ENCODE data around the gene CAMTA1. TPM values are rescaled to one million over a fixed set of nuclear protein-coding genes. Genes with fewer than 3 reads are reported as not detected.
A peak's percentile ranks its signal among the peaks of the same experiment; 100 is the strongest.

The CAMTA1 gene
- total RNA-seq, 1 donor from 2014 or later: 63.8 TPM

DNA sequence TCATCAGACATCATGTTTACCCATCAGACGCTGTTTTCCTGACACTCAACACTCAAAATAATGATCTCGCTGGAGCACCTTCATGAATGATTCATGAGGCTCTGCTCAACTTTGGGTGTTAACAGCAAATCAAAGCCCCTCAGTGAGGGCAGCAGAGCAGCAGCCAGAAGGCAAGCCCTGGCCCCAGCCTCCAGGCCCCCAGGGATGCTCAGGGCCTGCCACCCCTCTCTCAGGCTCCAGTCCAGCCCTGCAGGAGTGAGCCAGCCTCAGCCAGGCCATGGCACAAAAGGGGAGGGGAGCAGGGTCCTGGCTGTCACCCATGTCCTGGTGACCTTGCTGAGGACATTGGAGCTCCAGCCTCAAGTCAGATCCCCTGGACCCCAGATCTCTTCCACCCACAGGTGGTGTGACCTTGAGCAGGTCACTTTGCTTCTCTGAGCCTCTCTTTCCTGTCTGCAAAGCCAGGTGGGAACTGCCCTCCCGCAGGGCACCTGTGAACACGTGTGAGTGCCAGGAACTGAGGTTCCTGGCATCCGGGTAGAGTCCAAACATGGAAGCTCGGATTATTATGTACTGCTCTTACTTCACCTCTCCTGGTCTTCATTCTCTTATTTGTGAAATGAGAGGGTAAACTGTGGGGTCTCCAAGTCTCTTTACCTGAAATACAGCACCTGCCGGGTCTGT, 824.2 kb downstream of the CAMTA1 start:
- Mint-ChIP-seq H3K4me3 (ENCODE audit: unreplicated experiment) (no peak overlapping the region), H3K9me3 (ENCODE audit: low read depth) (no peaks in the 10 kb centered on the region), H3K27ac (ENCODE audit: unreplicated experiment) (no peak overlapping the region), H3K4me1 (ENCODE audit: low read depth) (peaks cover 5% of the 10 kb centered on the region), H3K27me3 (ENCODE audit: low read depth) (peaks cover 11% of the 10 kb centered on the region), H3K36me3 (ENCODE audit: low read depth) (no peaks in the 10 kb centered on the region)
- no peak for TF ChIP-seq CTCF (IDR thresholded peaks at IDR 0.05)
- no peak for DNase-seq (ENCODE audit: low spot score)

DNA sequence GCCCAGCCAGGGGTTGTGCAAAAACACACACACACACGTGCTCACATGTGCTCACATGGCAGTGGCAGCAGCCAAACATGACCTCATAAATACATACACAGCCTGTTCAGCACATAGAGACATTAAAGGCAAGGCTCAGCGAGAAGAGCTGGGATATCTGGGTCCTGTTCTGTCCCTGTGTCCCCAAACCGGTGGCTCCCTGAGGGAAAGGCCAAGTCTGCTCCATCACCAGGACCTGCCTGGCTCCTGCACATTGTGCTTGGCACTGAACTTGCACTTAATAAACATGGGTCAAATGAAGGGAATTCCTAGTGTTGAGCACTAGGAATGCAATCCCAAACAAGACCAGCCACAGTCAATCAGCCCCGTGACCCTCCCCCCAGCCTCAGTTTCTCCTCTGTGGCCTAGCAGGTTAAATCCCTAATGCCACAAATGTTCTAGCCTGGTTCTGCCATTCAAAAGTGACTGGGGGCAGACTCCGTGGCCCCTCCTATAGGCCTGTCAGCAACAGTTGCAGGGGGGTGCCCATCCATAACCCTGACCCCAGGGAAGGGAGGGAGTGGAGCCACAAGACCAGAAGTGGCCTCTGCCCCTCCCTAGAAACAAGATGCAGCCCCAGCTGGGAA, 825.0 kb downstream of the CAMTA1 start:
- TF ChIP-seq CTCF (IDR thresholded peaks at IDR 0.05): no peak
- no peak for DNase-seq (ENCODE audit: low spot score)
- H3K27ac Mint-ChIP-seq (ENCODE audit: unreplicated experiment): no peak overlapping the region
- no peak overlapping the region for H3K4me3 Mint-ChIP-seq (ENCODE audit: unreplicated experiment)
- no peaks in the 10 kb centered on the region for H3K9me3 Mint-ChIP-seq (ENCODE audit: low read depth)
- H3K27me3 Mint-ChIP-seq (ENCODE audit: low read depth): peaks cover 6% of the 10 kb centered on the region
- H3K4me1 Mint-ChIP-seq (ENCODE audit: low read depth): peaks cover 5% of the 10 kb centered on the region
- no peaks in the 10 kb centered on the region for H3K36me3 Mint-ChIP-seq (ENCODE audit: low read depth)

- Mint-ChIP-seq H3K27ac (ENCODE audit: unreplicated experiment) (no peak overlapping the region), H3K9me3 (ENCODE audit: low read depth) (no peaks in the 10 kb centered on the region), H3K4me3 (ENCODE audit: unreplicated experiment) (no peak overlapping the region), H3K27me3 (ENCODE audit: low read depth) (peaks cover 2% of the 10 kb centered on the region), H3K36me3 (ENCODE audit: low read depth) (no peaks in the 10 kb centered on the region), H3K4me1 (ENCODE audit: low read depth) (peaks cover 5% of the 10 kb centered on the region)
- peak; percentile 79 for DNase-seq (ENCODE audit: low spot score)
- TF ChIP-seq CTCF (IDR thresholded peaks at IDR 0.05): no peak
Measured at GRCh38 chr1:7610936-7611335, 825.7 kb downstream of the CAMTA1 start.

DNA sequence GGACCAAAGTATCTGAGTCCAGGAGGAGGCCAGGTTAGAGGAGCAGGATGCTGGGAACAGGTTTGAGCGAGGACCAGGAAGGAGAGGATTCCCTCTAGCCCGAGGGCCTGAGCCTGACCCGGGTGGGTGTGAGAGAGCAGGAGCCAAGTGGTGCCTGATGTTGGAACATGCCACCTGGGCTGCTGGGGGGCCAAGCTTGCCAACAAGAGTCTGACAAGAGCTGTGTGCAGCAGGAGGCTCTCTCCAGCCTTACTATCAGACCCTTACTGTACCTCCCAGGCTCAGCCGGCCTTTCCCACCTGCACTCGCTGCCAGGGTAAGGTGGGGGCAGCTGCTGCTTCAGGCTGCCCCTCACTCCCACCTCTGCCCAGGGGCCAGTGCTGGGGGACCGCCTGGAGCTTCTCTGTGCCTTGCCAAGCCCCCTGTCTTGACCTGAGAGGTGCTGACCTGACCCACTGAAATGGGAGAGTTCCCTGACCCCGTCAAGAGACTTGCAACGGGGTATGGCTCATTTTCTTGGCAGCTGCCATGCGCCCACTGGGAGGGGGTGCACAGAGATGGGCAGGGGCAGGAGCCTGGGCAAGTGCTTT, 826.3 kb downstream of the CAMTA1 start:
- H3K36me3 Mint-ChIP-seq (ENCODE audit: low read depth): no peaks in the 10 kb centered on the region
- no peak for DNase-seq (ENCODE audit: low spot score)
- no peak for TF ChIP-seq CTCF (IDR thresholded peaks at IDR 0.05)
- H3K4me1 Mint-ChIP-seq (ENCODE audit: low read depth): peaks cover 7% of the 10 kb centered on the region
- no peak overlapping the region for H3K4me3 Mint-ChIP-seq (ENCODE audit: unreplicated experiment)
- H3K9me3 Mint-ChIP-seq (ENCODE audit: low read depth): no peaks in the 10 kb centered on the region
- H3K27ac Mint-ChIP-seq (ENCODE audit: unreplicated experiment): no peak overlapping the region
- peaks cover 4% of the 10 kb centered on the region for H3K27me3 Mint-ChIP-seq (ENCODE audit: low read depth)

DNA sequence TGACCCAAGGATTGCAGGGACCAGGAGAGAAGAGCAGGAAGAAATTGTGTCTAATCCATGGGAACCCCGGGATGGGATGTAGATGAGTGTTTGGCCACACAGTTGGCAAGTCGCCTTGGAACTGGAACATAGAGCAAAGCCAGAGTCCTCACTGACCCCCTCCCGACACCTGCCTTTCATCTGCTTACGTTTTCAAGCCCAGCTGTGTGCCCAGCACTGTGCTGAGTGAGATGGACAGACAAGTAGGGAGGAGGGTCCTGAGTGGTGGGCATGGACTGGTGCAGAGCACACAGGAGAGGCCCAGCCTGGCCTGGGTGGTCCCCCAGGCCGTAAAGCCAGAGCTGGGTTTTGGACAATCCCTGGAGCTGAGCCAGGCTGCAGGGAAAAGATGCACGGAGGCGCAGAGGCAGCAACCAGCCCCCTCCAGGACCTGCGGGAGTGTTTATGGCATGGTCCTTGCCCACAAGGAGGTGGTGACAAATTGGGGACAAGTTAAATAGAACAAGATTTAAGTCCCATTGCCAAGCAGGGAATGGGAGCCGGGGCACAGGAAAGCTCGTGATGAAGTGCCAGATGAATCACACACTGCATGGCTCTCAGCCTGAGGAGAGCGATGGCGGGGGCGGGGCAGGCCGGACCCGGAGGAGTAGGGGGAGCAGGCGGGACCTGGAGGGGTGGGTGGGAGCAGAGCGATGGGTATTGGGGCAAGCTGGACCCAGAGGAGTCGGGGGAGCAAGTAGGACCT, 828.0 kb downstream of the CAMTA1 start:
- DNase-seq (ENCODE audit: low spot score): no peak
- no peaks in the 10 kb centered on the region for H3K9me3 Mint-ChIP-seq (ENCODE audit: low read depth)
- peaks cover 14% of the 10 kb centered on the region for H3K27me3 Mint-ChIP-seq (ENCODE audit: low read depth)
- H3K4me3 Mint-ChIP-seq (ENCODE audit: unreplicated experiment): no peak overlapping the region
- no peak for TF ChIP-seq CTCF (IDR thresholded peaks at IDR 0.05)
- peaks cover 7% of the 10 kb centered on the region for H3K4me1 Mint-ChIP-seq (ENCODE audit: low read depth)
- no peak overlapping the region for H3K27ac Mint-ChIP-seq (ENCODE audit: unreplicated experiment)
- no peaks in the 10 kb centered on the region for H3K36me3 Mint-ChIP-seq (ENCODE audit: low read depth)
